ENCODE data around the gene PXMP2.

Gene PXMP2

DNA sequence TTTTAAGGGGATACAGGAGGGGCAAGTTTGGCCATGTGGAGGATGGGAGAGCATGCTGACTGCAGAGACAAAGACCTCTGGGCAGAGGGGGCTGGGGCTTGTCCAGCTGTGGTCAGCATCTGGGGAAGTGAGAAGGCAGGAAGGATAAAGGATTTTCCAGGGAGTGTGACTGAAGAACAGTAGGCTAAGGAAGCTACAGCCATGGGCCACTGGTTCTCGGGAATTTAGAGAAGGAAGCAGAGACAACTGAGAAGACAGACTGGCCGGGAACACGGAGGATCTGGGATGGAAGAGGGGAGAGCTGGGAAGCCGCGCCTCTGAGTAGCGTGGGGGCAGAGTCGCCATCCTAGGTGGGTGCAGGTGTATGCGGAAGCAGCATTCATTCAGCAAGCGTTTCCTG lies 16.3 kb downstream of the PXMP2 start:
- Histone ChIP-seq H3K9me3 (ENCODE audit: control insufficient read depth, low read depth, low read length) (no peaks in the 10 kb centered on the region), H3K9ac (ENCODE audit: low read length) (no peak overlapping the region), H3K36me3 (ENCODE audit: control insufficient read depth, low read depth, low read length) (peaks cover 11% of the 10 kb centered on the region), H3K27ac (ENCODE audit: low read length) (no peak overlapping the region), H3K4me3 (ENCODE audit: low read length) (no peak overlapping the region), H3K4me1 (ENCODE audit: control insufficient read depth, low read depth, low read length) (no peaks in the 10 kb centered on the region), H3K27me3 (ENCODE audit: control insufficient read depth, insufficient read depth, low read length) (no peaks in the 10 kb centered on the region)

DNA sequence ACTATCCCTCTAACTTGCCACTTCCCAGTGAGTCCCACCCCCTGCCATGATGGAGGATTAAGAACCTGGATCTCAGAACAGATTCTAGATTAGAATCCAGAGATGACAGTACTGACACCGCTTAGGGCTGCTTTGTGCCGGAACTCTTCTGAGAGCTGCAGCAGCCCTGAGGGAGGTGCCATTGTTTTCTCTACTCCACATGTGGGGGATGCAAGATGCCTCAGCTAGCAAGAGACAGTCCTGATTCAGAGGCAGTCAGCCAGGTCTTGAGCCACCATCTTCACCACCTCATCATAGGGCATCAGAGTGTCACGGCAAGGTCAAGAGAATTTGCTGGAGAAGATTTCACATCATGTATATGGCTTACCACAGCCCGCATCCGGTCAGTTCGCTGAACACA lies 19.9 kb downstream of the PXMP2 start:
- H3K9ac ChIP-seq (ENCODE audit: low read length) = no peak overlapping the region
- no peak overlapping the region for H3K4me3 ChIP-seq (ENCODE audit: low read length)
- no peaks in the 10 kb centered on the region for H3K9me3 ChIP-seq (ENCODE audit: control insufficient read depth, low read depth, low read length)
- no peak overlapping the region for H3K27ac ChIP-seq (ENCODE audit: low read length)
- H3K27me3 ChIP-seq (ENCODE audit: control insufficient read depth, insufficient read depth, low read length) = no peaks in the 10 kb centered on the region
- no peaks in the 10 kb centered on the region for H3K4me1 ChIP-seq (ENCODE audit: control insufficient read depth, low read depth, low read length)
- H3K36me3 ChIP-seq (ENCODE audit: control insufficient read depth, low read depth, low read length) = peaks cover 3% of the 10 kb centered on the region

DNA sequence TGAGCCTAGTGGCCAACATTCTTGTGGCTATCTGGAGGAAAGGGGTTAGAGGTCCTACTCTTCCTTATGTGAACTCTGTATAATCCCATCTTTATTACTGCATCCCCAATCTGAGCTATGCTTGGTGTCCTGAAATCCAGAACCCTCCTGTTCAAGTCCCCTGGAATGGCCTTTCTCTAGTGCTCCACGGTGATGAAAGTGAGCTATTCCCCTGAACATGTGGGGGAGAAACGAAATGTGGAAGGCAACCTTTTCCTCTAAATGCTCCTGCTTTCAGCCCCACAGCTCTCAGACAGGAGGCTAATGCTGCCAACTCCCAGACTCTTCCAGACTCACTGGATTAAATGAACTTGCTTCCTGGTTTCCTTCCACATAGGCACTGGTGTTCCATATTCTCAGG lies 20.8 kb downstream of the PXMP2 start:
- Histone ChIP-seq H3K4me3 (ENCODE audit: low read length) (no peak overlapping the region), H3K9ac (ENCODE audit: low read length) (no peak overlapping the region), H3K4me1 (ENCODE audit: control insufficient read depth, low read depth, low read length) (no peaks in the 10 kb centered on the region), H3K27ac (ENCODE audit: low read length) (no peak overlapping the region), H3K9me3 (ENCODE audit: control insufficient read depth, low read depth, low read length) (no peaks in the 10 kb centered on the region), H3K36me3 (ENCODE audit: control insufficient read depth, low read depth, low read length) (peaks cover 3% of the 10 kb centered on the region), H3K27me3 (ENCODE audit: control insufficient read depth, insufficient read depth, low read length) (no peaks in the 10 kb centered on the region)

DNA sequence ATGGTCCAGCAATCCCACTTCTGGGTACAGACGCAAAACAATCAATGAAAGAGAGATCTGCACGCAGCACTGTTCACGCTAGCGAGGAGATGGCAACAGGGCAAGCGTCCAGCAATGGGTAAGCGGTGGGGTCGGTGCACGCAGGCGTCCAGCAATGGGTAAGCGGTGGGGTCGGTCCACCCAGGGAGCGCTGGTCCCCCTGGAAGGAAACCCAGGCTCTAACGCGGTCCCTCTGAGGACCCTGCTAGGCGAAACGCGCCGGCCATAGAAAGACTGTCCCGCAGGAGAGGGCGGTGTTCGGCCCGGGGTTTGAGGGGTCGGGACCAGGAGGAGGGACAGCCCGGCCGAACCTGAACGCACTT lies 22.6 kb downstream of the PXMP2 start:
- Histone ChIP-seq H3K4me1 (ENCODE audit: control insufficient read depth, low read depth, low read length) (no peaks in the 10 kb centered on the region), H3K9ac (ENCODE audit: low read length) (peak overlapping the region; percentile 65), H3K27ac (ENCODE audit: low read length) (peak overlapping the region; percentile 9), H3K9me3 (ENCODE audit: control insufficient read depth, low read depth, low read length) (no peaks in the 10 kb centered on the region), H3K27me3 (ENCODE audit: control insufficient read depth, insufficient read depth, low read length) (no peaks in the 10 kb centered on the region), H3K4me3 (ENCODE audit: low read length) (peak overlapping the region; percentile 82), H3K36me3 (ENCODE audit: control insufficient read depth, low read depth, low read length) (peaks cover 10% of the 10 kb centered on the region)

DNA sequence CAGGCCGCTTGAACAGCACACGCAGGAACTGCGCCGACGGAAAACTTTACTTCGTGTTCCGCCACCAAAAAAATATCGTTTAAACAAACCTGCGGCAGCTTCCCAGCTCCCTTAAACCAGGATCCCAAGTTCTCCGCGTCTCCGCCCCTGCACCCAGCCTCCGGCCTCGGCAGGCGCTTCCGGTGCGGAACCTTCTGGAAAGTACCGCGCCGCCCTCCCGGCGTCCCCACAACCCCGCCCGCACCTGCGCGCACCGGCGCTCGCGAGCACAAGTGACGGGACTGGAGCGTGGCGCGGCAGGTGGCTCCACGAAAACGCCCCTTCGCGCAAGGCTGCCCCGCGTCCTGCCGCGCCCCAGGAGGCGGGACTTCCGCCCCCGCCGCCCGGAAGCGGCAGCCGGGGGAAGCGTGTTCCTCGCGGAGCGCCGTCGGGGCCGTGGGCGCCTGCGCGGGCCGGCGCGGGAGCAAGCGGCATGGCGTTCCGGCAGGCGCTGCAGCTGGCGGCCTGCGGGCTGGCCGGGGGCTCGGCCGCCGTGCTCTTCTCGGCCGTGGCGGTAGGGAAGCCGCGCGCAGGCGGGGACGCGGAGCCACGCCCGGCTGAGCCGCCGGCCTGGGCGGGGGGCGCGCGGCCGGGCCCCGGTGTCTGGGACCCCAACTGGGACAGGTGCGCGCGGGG lies 23.2 kb downstream of the PXMP2 start, which contains the start of gene PGAM5:
PGAM5 (plus strand) TSS at position 438 of the 675 bp plus-strand sequence; CDS start at position 473, 35 bp downstream.
- Histone ChIP-seq H3K27ac (ENCODE audit: low read length) (peak within 1 kb of the TSS; percentile 9), H3K9me3 (ENCODE audit: control insufficient read depth, low read depth, low read length) (no peaks in the 10 kb centered on the region), H3K4me1 (ENCODE audit: control insufficient read depth, low read depth, low read length) (no peaks in the 10 kb centered on the region), H3K4me3 (ENCODE audit: low read length) (peak within 1 kb of the TSS; percentile 82), H3K36me3 (ENCODE audit: control insufficient read depth, low read depth, low read length) (peaks cover 12% of the 10 kb centered on the region), H3K9ac (ENCODE audit: low read length) (peak within 1 kb of the TSS; percentile 65), H3K27me3 (ENCODE audit: control insufficient read depth, insufficient read depth, low read length) (no peaks in the 10 kb centered on the region)

DNA sequence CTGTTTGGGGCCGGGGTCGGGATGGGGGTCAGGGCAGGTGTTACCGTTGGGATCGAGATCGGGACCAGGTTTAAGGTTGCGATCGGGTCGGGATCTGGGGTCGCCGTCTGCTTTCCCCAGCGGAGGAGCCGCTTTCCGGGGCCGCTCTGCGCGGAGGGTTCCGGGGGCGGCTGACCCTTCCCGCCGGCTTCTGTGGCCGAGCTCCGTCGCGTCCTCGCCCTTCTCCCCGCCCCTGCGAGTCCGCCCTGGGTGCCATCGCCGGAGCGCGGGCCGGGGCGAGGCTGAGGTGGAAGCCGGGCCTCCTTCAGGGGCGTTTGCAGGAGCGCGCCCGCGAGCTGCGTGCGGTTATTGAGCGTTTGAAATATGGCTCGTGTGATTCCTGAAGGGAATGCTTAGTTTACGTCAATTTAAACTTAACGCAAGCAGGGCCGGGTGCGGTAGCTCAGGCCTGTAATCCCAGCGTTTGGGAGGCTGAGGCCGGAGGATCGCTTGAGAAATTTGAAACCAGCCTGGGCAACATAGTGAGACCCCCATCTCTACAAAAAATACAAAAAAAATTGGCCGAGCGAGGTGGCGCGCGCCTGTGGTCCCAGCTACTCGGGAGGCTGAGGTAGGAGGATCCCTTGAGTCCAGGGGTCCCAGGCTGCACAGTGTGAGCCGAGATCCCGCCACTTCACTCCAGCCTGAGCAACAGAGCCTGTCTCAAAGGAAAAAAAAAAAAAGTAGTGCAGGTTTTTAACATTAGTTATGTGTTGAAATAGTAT lies 23.9 kb downstream of the PXMP2 start:
- Histone ChIP-seq H3K9ac (ENCODE audit: low read length) (peak overlapping the region; percentile 56), H3K4me1 (ENCODE audit: control insufficient read depth, low read depth, low read length) (no peaks in the 10 kb centered on the region), H3K27ac (ENCODE audit: low read length) (no peak overlapping the region), H3K4me3 (ENCODE audit: low read length) (peak overlapping the region; percentile 82), H3K36me3 (ENCODE audit: control insufficient read depth, low read depth, low read length) (peaks cover 12% of the 10 kb centered on the region), H3K27me3 (ENCODE audit: control insufficient read depth, insufficient read depth, low read length) (no peaks in the 10 kb centered on the region), H3K9me3 (ENCODE audit: control insufficient read depth, low read depth, low read length) (no peaks in the 10 kb centered on the region)

DNA sequence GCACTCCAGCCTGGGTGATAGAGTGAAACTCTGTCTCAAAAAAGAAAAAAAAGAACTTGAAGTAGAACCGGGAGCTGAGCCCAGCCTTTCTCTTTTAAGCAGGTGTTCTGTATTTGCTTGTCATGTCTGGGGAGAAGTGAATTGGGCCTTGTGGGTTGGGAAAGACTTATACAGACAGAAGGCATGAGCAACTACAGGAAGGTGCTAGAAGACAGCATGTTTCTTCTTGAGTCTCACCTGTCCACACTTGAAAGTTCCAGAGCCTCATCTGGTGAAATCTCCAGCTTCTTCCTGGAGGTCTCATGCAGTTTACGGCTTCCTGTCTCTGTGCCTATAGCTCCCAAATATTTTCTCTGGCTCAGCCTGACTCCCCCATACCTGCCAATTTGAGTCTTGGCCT lies 25.7 kb downstream of the PXMP2 start:
- Histone ChIP-seq H3K4me3 (ENCODE audit: low read length) (no peak overlapping the region), H3K9ac (ENCODE audit: low read length) (no peak overlapping the region), H3K27me3 (ENCODE audit: control insufficient read depth, insufficient read depth, low read length) (no peaks in the 10 kb centered on the region), H3K4me1 (ENCODE audit: control insufficient read depth, low read depth, low read length) (no peaks in the 10 kb centered on the region), H3K36me3 (ENCODE audit: control insufficient read depth, low read depth, low read length) (peaks cover 16% of the 10 kb centered on the region), H3K9me3 (ENCODE audit: control insufficient read depth, low read depth, low read length) (no peaks in the 10 kb centered on the region), H3K27ac (ENCODE audit: low read length) (no peak overlapping the region)

DNA sequence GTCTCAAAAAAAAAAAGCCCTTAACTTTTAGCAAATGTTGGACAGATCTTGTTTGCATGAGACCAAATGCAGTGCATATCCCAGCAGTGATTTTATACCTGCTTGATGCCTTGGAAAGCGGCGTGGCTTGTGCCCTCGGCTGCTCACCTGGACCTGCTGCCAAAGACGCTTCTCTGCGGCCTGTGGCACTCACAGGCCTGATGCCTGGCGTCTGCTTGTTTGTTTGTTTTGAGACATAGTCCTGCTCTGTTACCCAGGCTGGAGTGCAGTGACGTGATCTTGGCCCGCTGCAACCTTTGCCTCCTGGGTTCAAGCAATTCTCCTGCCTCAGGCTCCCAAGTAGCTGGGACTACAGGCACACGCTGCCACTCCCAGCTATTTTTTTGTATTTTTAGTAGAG lies 28.5 kb downstream of the PXMP2 start:
- no peaks in the 10 kb centered on the region for H3K4me1 ChIP-seq (ENCODE audit: control insufficient read depth, low read depth, low read length)
- no peaks in the 10 kb centered on the region for H3K9me3 ChIP-seq (ENCODE audit: control insufficient read depth, low read depth, low read length)
- no peak overlapping the region for H3K27ac ChIP-seq (ENCODE audit: low read length)
- H3K9ac ChIP-seq (ENCODE audit: low read length) = no peak overlapping the region
- peaks cover 34% of the 10 kb centered on the region for H3K36me3 ChIP-seq (ENCODE audit: control insufficient read depth, low read depth, low read length)
- H3K27me3 ChIP-seq (ENCODE audit: control insufficient read depth, insufficient read depth, low read length) = no peaks in the 10 kb centered on the region
- H3K4me3 ChIP-seq (ENCODE audit: low read length) = no peak overlapping the region

DNA sequence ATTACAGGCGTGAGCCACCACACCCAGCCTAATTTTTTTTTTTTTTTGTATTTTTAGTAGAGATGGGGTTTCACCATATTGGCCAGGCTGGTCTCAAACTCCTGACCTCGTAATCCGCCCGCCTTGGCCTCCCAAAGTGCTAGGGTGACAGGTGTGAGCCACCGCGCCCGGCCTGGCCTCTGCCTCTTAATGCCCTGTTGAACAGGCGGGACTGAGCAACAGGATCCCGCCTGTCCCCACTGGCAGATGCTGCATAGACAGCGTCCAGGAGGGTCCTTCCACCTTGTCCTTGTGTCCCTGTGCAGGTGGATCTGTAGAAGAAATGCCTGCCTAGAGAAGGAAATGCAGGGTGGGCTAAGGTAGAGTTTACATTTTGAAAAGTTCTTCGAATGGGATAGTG lies 29.0 kb downstream of the PXMP2 start:
- Histone ChIP-seq H3K27me3 (ENCODE audit: control insufficient read depth, insufficient read depth, low read length) (no peaks in the 10 kb centered on the region), H3K36me3 (ENCODE audit: control insufficient read depth, low read depth, low read length) (peaks cover 39% of the 10 kb centered on the region), H3K4me3 (ENCODE audit: low read length) (no peak overlapping the region), H3K27ac (ENCODE audit: low read length) (no peak overlapping the region), H3K9me3 (ENCODE audit: control insufficient read depth, low read depth, low read length) (no peaks in the 10 kb centered on the region), H3K4me1 (ENCODE audit: control insufficient read depth, low read depth, low read length) (no peaks in the 10 kb centered on the region), H3K9ac (ENCODE audit: low read length) (no peak overlapping the region)

DNA sequence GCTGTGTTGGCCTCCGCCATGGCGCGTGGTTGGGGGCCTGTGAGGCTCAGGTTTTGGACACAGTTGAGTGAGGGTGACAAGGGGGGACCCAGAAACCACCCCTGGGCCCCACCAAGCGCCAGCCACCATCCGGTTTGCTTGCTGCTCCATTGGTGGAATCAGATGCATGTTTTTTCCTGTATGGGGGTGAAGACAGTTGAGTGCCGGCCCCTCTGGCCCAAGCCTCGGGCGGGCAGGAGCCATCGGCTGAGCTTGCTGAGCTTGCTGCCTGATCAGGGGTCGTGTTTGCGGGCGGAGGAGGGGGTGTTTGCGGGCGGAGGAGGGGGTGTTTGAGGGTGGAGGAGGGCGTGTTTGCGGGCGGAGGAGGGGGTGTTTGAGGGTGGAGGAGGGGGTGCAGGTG lies 29.6 kb downstream of the PXMP2 start:
- H3K9ac ChIP-seq (ENCODE audit: low read length) = no peak overlapping the region
- peaks cover 43% of the 10 kb centered on the region for H3K36me3 ChIP-seq (ENCODE audit: control insufficient read depth, low read depth, low read length)
- no peaks in the 10 kb centered on the region for H3K27me3 ChIP-seq (ENCODE audit: control insufficient read depth, insufficient read depth, low read length)
- no peak overlapping the region for H3K4me3 ChIP-seq (ENCODE audit: low read length)
- no peak overlapping the region for H3K27ac ChIP-seq (ENCODE audit: low read length)
- H3K9me3 ChIP-seq (ENCODE audit: control insufficient read depth, low read depth, low read length) = no peaks in the 10 kb centered on the region
- no peaks in the 10 kb centered on the region for H3K4me1 ChIP-seq (ENCODE audit: control insufficient read depth, low read depth, low read length)

DNA sequence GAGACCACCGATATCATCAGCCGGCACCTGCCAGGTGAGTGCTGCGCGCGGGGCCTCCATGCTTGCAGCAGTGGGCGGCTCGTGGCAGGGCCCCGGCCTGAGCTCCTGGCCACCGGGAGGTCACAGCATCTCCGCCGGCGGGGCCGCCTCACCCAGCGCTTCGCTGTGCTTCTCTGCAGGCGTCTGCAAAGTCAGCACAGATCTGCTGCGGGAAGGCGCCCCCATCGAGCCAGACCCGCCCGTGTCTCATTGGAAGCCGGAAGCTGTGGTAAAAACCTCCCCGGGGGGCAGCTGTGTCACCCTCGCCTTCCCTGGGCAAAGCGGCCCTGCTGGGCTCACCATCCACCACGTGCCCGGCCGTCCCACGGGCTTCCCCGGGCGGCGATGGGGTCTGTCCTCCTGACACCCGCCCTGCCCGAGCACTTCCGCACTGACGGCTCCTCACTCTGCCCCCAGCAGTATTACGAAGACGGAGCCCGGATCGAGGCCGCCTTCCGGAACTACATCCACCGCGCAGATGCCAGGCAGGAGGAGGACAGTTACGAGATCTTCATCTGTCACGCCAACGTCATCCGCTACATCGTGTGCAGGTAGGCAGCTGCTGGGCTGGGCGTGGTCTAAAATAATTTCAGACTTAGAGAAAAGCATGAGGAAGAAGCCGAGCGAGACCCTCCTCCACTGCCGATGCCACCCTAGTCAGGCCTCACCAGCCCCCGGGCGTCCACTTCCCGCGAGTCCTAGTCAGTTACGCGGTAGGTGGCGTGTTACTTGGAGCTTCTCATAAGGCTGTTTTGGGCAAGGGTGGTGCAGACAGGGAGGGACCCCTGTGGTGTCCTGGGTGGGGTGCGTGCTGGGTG lies 30.4 kb downstream of the PXMP2 start:
- Histone ChIP-seq H3K9me3 (ENCODE audit: control insufficient read depth, low read depth, low read length) (no peaks in the 10 kb centered on the region), H3K4me1 (ENCODE audit: control insufficient read depth, low read depth, low read length) (no peaks in the 10 kb centered on the region), H3K27me3 (ENCODE audit: control insufficient read depth, insufficient read depth, low read length) (no peaks in the 10 kb centered on the region), H3K9ac (ENCODE audit: low read length) (no peak overlapping the region), H3K4me3 (ENCODE audit: low read length) (no peak overlapping the region), H3K27ac (ENCODE audit: low read length) (no peak overlapping the region), H3K36me3 (ENCODE audit: control insufficient read depth, low read depth, low read length) (peaks cover 43% of the 10 kb centered on the region)
